Astrocyte of the cerebellum (primary cell): Measurements from ENCODE around the gene FAM117A.

Experiments used
- DNase-seq: peaks from one replicate; pipeline ENCODE4 v3.0.0-alpha.2; 2011; ENCODE audit warnings: low read depth
- H3K4me3 ChIP-seq: 2 replicates; pipeline ENCODE4 v1.5.1; 2011; ENCODE audit warnings: mild to moderate bottlenecking, low read depth, low read length, moderate library complexity
- in situ Hi-C: cut with HindIII; loops from 2 replicates; pipeline ENCODE4 v1.10.0; 2017; ENCODE audit warnings: low sequenced_read_pairs
- TF ChIP-seq, protein P1 (sequence below): IDR thresholded peaks from 2 replicates; pipeline ENCODE4 v1.5.1; 2012; ENCODE audit warnings: low read length, low read depth, moderate library complexity, mild to moderate bottlenecking; ENCODE audit errors: missing control alignments

The FAM117A gene

GRCh38 chr17:49757151-49757777, 6.7 kb downstream of the FAM117A start:
- H3K4me3 ChIP-seq: no peak overlapping the region
- TF ChIP-seq, protein P1, sequence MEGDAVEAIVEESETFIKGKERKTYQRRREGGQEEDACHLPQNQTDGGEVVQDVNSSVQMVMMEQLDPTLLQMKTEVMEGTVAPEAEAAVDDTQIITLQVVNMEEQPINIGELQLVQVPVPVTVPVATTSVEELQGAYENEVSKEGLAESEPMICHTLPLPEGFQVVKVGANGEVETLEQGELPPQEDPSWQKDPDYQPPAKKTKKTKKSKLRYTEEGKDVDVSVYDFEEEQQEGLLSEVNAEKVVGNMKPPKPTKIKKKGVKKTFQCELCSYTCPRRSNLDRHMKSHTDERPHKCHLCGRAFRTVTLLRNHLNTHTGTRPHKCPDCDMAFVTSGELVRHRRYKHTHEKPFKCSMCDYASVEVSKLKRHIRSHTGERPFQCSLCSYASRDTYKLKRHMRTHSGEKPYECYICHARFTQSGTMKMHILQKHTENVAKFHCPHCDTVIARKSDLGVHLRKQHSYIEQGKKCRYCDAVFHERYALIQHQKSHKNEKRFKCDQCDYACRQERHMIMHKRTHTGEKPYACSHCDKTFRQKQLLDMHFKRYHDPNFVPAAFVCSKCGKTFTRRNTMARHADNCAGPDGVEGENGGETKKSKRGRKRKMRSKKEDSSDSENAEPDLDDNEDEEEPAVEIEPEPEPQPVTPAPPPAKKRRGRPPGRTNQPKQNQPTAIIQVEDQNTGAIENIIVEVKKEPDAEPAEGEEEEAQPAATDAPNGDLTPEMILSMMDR: no peak
- in situ Hi-C loops: no loop called here
- DNase-seq: no peak

DNA sequence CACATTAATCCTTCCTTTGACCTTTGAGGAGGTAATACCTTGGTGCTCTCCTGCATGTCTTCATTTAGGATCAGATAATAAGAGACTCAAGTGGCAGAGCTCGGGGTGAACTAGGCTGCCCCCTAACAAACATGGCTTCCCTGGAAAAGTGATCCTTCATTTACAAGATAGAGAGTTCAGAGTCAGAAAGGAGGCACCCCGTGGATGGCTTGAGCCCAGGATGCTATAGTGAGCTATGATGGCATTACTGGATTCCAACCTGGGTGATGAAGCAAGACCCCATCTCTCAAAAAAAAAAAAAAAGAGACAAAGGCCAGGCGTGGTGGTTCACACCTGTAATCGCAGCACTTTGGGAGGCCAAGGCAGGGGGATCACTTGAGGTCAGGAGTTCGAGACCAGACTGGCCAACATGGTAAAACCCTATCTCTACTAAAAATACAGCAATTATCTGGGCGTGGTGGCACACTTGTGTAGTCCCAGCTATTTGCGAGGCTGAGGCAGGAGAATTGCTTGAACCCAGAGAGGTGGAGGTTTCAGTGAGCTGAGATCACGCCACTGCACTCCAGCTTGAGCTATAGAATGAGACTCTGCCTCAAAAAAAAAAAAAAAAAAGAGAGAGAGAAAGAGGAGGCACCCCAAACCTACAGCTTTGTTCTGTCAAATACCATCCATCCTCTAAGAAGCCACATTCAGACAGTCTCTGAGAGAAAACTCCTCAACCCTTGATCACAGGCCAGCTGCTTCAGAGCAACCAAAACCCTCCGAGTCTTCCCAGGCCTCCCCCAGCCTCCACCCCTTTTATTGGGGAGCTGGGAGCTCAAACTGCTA, 7.4 kb downstream of the FAM117A start:
- in situ Hi-C loops: no loop called here
- TF ChIP-seq, protein P1: no peak
- no peak for DNase-seq
- no peak overlapping the region for H3K4me3 ChIP-seq

DNA sequence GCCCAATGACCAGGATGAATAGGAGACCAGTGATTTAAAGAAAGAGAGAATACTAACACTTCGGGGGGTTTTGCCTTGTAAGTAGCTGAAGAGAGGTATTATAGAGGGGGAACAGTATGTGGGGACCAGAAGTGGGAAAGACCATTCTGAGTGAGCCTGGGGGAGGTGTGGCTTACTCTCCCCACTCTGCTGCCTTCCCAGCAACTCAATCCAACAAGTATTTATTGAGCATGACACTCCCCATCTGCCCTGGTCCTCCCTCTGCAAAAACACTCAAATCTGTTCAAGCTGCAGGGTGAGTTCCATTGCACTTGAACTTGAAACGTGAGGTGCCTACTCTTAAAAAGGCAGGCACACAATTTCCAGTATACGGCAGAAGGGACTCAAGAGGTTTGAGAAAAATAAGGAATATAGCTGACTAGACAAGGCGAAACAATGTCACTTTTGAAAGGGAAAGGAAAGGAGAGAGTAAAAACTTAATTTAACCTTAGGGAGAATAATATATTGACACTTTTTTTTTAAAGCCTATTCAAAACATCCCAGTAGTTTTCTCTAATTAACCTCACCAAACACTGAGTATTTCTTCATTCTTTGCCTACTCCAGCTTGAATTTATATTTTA, 8.2 kb downstream of the FAM117A start:
- TF ChIP-seq, protein P1: no peak
- in situ Hi-C loops: no loop called here
- DNase-seq: no peak
- no peak overlapping the region for H3K4me3 ChIP-seq

GRCh38 chr17:49753959-49754391, 10.0 kb downstream of the FAM117A start:
- TF ChIP-seq, protein P1: no peak
- in situ Hi-C loops: no loop called here
- no peak for DNase-seq
- no peak overlapping the region for H3K4me3 ChIP-seq

GRCh38 chr17:49752508-49752907, 11.4 kb downstream of the FAM117A start:
- H3K4me3 ChIP-seq: no peak overlapping the region
- in situ Hi-C loops: no loop called here
- DNase-seq: no peak
- TF ChIP-seq, protein P1: no peak

DNA sequence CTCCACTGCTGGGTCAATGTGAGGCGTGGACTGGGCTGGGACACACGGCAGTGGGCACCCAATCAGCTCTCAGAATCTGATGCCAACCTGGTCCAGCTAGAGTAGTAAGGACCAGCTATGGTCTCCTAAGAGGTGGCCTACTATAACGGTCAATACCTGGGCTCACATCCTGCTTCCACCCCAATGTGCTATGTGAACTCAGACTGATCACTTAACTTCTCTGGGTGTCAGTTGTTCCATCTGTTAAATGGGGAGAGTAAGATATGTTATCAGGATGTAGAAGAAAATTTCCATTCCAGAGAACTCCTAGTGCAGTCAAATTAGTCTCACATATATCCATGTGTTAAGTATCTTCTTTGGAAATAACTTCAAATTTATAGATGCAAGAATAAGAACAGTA, 14.2 kb downstream of the FAM117A start:
- TF ChIP-seq, protein P1: no peak
- DNase-seq: no peak
- no peak overlapping the region for H3K4me3 ChIP-seq
- in situ Hi-C loops: no loop called here
